MM.1S (cell line): ENCODE results near the gene WDR48.

Source experiments
- EZH2 ChIP-seq: fragments of 300-600 bp; sonication (generic); optimal IDR thresholded peaks from 2 replicates; pipeline ENCODE3; 2017; ENCODE audit warnings: low read depth, mild to moderate bottlenecking, antibody characterized with exemption, low read length, mixed read lengths
- EZH2phosphoT487 ChIP-seq: fragments of 300-600 bp; sonication (generic); IDR thresholded peaks from 2 replicates; pipeline ENCODE4 v1.6.1; 2018; ENCODE audit warnings: antibody characterized with exemption, low read length
- TF ChIP-seq, protein P1 (sequence below): fragments of 300-600 bp; sonication (generic); IDR thresholded peaks from 2 replicates; pipeline ENCODE4 v1.5.1; 2016; ENCODE audit warnings: antibody characterized with exemption, low read length, mixed read lengths

DNA sequence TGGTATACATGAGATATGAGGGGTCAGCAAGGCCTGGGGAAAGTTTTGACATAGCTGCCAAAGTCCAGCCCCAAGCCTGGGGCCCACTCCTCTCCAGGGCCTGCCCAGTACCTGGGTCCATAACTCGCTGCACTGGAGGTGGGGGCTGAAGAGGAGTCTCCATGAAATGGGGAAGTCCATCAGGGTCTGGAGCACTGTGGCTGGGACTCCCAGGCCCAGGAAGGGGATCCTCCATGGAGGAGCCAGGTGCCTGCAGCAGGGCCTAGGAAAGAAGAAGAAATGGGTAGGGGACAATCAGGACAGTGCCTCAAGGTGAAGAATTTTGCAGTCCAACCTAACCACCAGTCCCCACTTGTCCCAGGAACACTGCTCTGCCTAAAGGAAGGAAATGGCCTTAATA is 47.4 kb downstream of the WDR48 start:
- TF ChIP-seq, protein P1, sequence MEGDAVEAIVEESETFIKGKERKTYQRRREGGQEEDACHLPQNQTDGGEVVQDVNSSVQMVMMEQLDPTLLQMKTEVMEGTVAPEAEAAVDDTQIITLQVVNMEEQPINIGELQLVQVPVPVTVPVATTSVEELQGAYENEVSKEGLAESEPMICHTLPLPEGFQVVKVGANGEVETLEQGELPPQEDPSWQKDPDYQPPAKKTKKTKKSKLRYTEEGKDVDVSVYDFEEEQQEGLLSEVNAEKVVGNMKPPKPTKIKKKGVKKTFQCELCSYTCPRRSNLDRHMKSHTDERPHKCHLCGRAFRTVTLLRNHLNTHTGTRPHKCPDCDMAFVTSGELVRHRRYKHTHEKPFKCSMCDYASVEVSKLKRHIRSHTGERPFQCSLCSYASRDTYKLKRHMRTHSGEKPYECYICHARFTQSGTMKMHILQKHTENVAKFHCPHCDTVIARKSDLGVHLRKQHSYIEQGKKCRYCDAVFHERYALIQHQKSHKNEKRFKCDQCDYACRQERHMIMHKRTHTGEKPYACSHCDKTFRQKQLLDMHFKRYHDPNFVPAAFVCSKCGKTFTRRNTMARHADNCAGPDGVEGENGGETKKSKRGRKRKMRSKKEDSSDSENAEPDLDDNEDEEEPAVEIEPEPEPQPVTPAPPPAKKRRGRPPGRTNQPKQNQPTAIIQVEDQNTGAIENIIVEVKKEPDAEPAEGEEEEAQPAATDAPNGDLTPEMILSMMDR = no peak
- no peak for TF ChIP-seq EZH2phosphoT487
- TF ChIP-seq EZH2 = no peak
